GM19324 (cell line): ENCODE results near the gene FAM20C.
"Not testable (repeated sequence)": the region's sequence is repeated elsewhere in the genome, so short reads cannot be mapped to it uniquely, and the experiment has no call there.

Experiments used
- ATAC-seq: cut with Tn5 transposase; IDR thresholded peaks from one replicate; pipeline ENCODE4 v1.9.1; 2021; ENCODE audit warnings: mild to moderate bottlenecking, moderate library complexity; ENCODE audit not compliant: unreplicated experiment, low FRiP score

FAM20C gene

GRCh38 chr7:284762-285722 lies 92.7 kb downstream of the FAM20C start:
- no peak for ATAC-seq

- ATAC-seq: no peak
These were observed 93.4 kb downstream of the FAM20C start for GRCh38 chr7:285731-286130.

- ATAC-seq: no peak
These were observed 93.9 kb downstream of the FAM20C start for GRCh38 chr7:286266-286665.

DNA sequence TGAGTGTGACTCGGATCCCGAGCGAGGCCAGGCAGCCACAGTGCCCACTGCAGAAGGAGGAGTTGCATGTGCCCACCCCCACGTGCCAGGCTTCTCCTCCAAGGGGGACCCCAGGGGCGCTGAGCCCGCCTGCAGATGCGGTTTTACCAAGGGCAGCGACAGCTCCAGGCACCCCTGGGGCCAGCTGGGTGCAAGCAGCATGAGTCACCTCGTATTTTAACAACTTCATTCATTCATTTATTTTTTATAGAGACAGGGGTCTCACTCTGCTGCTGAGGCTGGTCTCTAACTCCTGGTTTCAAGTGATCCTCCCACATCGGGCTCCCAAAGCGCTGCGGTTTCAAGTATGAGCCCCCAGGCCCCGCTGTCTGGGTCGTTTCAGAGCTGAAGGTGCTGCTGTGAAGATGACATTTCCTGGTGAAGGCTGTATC lies 96.3 kb downstream of the FAM20C start:
- ATAC-seq: no peak

- ATAC-seq: no peak
These were observed 96.9 kb downstream of the FAM20C start for GRCh38 chr7:289209-289755.

- ATAC-seq: no peak
These were observed 97.6 kb downstream of the FAM20C start, which contains the start of gene FOXL3 for GRCh38 chr7:289756-290553. TSS of gene FOXL3 (plus strand) at chr7:290170. CDS start at chr7:290170, 0 bp downstream.

- ATAC-seq: no peak
These were observed 98.4 kb downstream of the FAM20C start for GRCh38 chr7:290554-291372.

- no peak for ATAC-seq
These were observed 99.2 kb downstream of the FAM20C start for GRCh38 chr7:291373-292092.

GRCh38 chr7:292226-292625 lies 99.9 kb downstream of the FAM20C start:
- ATAC-seq: no peak

- no peak for ATAC-seq
These were observed 100.5 kb downstream of the FAM20C start for GRCh38 chr7:292826-293225.

DNA sequence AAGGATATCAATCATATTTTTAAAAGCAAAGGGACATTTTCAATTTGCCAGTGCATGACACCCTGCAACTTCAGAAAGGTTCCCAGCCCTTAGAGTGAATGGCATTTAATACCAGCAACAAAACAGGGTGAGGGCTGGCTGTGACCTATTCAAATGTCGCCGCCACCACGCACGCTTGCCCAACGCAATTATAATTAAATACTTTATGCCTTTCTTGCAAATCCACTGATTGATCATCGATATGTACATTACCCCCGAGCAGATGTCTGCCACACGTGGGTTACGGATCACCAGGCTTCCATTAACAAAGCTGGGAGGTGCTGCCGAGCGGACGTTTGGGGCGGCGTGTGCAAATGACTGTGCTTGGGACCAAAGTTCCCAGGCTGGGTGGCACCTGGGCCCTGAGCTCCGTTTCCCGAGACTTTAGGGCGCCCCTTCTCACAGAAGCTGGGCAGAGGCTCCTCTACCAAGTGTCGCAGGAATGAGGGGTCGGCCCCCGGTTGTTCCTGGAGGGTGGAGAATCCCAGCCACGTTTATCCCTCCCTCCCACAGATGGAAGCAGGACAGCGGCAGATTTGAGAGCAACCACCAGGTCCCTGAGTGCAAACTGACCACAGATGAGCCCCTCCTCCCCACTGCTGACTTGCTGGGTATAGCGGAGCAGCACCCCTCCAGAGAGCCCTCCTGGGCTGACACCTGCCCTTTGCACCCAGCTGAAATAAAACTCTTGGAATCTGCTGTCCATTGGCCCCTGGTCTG lies 101.5 kb downstream of the FAM20C start:
- ATAC-seq: no peak

- ATAC-seq: no peak
These were observed 102.2 kb downstream of the FAM20C start for GRCh38 chr7:294440-295154.

DNA sequence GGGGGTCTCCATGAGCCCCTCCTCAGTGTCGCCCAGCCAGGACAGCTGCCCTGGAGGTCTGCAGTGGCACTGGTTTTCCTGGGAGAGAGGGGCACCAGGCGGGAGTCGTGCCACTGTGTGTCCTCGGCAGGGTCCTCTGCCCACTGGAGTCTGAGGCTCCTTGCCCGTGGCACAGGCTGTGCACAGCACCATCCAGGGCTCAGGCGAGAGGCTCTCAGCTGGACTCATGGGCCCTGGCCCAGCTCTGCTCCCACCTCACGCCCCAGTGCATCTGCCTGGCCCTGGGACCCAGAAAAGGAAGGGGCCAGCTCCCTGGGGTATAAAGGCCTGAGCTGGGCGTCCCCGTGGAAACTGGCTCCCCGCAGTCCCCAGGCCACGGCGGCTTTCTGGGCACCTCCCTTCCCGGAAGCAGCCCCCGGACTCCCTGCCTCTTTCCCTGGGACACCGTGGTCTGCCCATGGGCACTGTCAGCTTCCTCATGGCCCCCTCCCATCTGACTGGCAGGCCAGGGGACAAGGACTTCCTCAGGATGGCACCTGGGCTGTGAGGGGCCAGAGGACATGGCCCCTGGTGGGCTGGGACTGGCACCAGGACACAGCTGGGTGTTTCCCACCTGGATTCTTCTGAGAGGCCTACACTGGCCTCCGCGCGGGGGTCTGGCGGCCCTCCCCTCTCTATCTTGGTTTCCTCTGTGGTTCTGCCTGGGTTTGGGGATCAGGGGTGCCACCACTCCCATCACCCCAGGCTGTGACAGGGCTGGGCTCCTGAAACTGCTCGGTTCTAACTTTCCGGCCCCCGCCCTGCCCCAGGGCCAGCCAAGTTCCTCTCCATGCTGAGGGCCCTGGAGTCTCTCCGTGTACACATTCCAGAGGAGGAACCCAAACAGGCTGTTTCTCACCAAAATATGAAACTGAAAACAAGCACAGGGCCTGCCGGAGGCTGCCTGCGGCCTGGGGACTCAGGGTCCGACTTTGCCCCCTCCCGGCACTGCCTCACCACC lies 103.1 kb downstream of the FAM20C start:
- ATAC-seq: no peak

GRCh38 chr7:296373-296945 lies 104.1 kb downstream of the FAM20C start:
- ATAC-seq: no peak

DNA sequence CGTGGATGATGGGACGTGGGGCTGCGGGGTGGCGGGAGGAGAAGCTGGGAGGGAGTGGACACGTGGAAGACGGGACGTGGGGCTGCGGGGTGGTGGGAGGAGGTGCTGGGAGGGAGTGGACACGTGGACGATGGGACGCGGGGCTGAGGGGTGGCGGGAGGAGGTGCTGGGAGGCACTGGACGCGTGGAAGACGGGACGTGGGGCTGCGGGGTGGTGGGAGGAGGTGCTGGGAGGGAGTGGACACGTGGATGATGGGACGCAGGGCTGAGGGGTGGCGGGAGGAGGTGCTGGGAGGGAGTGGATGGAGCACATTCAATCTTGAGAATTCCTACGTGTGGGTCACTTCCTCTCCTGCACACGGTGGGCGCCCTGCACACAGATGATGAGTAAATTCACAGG lies 104.8 kb downstream of the FAM20C start:
- not testable (repeated sequence) for ATAC-seq

GRCh38 chr7:297611-298374 lies 105.4 kb downstream of the FAM20C start:
- no peak for ATAC-seq
